ENCODE measurements around the gene RRAGB.
A peak's percentile ranks its signal among the peaks of the same experiment; 100 is the strongest.
"Not testable (repeated sequence)": the region's sequence is repeated elsewhere in the genome, so short reads cannot be mapped to it uniquely, and the experiment has no call there.

Gene RRAGB, protein sequence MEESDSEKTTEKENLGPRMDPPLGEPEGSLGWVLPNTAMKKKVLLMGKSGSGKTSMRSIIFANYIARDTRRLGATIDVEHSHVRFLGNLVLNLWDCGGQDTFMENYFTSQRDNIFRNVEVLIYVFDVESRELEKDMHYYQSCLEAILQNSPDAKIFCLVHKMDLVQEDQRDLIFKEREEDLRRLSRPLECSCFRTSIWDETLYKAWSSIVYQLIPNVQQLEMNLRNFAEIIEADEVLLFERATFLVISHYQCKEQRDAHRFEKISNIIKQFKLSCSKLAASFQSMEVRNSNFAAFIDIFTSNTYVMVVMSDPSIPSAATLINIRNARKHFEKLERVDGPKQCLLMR

DNA sequence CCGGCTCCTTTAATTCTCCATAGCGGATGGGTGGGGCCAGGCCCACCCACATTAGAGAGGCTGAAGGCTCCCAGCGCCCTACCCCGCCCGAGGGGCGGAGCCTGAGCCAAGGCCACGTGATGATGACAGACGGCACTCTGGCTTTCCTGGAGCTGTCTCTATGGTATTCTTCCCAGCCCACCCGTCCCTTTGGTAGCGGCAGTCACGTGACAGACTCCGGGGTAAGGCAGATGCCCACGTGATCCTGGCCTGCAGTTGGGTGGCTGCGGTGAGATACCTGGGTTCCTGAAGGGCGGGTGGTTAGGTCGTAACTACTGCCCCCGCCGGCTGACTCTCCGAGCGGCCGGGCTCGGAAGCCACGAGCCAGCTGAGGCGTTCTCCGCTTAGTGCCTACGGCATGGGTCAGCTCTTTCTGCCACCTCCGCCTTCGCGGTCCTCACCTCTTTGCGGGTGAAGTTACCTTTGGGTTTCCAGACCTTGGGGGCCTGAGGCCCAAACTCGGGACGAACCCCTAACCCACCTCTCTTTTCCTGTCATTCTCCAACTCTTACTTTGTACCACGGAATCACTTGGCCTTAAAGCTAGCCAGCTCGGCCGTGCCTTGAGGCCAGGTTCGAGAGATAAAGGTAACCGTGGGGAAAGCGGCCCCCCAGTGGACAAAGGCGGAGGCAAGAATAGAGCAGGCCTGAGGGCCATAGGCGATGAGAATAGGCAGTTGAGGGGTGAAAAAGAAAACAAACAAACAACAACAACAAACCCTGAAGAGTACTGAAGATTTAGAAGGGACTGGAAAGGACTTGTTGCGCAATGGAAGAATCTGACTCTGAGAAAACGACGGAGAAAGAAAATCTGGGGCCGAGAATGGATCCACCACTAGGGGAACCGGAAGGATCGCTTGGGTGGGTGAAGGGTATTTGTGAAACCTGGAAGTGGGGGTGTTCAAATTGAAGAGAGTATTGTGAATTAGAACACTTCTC, at the start of gene RRAGB:
TSS of gene RRAGB (plus strand) at position 229 of the 977 bp plus-strand sequence. CDS start at position 808, 579 bp downstream.
- peak within 1 kb of the TSS; percentile 79 for H3K4me3 ChIP-seq (ENCODE audit: control insufficient read depth, low read depth, low read length)
- DNase-seq (ENCODE audit: low read depth) = peak; percentile 70
- TF ChIP-seq, protein P1, sequence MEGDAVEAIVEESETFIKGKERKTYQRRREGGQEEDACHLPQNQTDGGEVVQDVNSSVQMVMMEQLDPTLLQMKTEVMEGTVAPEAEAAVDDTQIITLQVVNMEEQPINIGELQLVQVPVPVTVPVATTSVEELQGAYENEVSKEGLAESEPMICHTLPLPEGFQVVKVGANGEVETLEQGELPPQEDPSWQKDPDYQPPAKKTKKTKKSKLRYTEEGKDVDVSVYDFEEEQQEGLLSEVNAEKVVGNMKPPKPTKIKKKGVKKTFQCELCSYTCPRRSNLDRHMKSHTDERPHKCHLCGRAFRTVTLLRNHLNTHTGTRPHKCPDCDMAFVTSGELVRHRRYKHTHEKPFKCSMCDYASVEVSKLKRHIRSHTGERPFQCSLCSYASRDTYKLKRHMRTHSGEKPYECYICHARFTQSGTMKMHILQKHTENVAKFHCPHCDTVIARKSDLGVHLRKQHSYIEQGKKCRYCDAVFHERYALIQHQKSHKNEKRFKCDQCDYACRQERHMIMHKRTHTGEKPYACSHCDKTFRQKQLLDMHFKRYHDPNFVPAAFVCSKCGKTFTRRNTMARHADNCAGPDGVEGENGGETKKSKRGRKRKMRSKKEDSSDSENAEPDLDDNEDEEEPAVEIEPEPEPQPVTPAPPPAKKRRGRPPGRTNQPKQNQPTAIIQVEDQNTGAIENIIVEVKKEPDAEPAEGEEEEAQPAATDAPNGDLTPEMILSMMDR (IDR thresholded peaks at IDR 0.05; ENCODE audit: control insufficient read depth, insufficient read depth, low read depth, low read length, missing control alignments) = peak; percentile 61

DNA sequence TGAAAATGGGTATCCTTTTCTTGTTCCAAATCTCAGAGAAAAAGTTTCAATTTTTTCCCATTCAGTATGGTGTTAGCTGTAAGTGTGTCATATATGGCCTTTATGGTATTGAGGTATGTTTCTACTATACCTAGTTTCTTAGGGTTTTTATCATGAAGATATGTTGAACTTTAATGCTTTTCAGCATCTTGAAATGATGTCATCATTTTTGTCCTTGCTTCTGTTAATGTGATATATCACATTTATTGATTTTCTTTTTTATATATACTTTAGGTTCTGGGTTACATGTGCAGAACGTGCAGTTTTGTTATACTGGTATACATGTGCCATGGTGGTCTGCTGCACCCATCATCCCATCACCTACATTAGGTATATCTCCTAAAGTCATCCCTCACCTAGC, 49.5 kb upstream of the RRAGB start:
- H3K4me3 ChIP-seq (ENCODE audit: control insufficient read depth, low read depth, low read length) = no peak overlapping the region
- DNase-seq (ENCODE audit: low read depth) = no peak
- TF ChIP-seq, protein P1 (IDR thresholded peaks at IDR 0.05; ENCODE audit: control insufficient read depth, insufficient read depth, low read depth, low read length, missing control alignments) = no peak

DNA sequence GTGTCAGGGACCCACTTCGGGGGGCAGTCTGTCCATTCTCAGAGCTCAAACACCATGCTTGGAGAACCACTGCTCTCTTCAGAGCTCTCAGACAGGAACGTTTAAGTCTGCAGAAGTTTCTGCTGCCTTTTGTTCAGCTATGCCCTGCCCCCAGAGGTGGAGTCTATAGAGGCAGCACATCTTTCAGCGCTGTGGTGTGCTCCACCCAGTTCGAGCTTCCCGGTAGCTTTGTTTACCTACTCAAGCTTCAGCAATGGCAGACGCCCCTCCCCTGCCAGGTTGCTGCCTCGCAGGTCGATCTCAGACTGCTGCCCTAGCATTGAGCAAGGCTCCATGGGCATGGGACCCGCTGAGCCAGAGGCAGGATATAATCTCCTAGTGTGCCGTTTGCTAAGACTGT, 29.0 kb upstream of the RRAGB start:
- not testable (repeated sequence) for DNase-seq (ENCODE audit: low read depth); H3K4me3 ChIP-seq (ENCODE audit: control insufficient read depth, low read depth, low read length)

DNA sequence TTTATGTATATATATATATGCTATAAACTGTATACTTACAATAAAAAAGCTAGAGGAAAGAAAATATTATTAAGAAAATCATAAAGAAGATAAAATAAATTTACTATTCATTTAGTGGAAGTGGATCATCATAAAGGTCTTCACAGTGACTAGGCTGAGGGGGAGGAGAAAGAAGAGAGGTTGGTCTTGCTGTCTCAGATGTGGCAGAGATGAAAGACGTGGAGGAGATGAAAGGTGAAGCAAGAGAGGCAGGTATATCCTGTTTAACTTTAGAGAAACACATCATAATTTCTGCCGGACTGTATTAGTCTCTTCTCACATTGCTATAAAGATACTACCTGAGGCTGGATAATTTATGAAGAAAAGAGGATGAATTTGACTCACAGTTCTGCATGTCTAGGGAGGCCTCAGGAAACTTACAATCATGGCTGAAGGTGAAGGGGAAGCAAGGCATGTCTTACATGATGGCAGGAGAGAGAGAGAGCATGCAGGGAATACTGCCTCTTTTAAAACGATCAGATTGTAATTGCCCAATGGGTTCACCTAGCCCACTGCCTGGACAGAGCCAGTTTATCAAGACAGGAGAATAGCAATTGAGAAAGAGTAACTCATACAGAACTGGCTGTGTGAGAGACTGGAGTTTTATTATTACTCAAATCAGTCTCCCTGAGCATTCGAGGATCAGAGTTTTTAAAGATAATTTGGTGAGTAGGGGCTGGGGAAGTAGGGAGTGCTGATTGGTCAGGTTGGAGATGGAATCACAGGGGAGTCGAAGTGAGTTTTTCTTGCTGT, 22.1 kb upstream of the RRAGB start:
- DNase-seq (ENCODE audit: low read depth) = no peak
- TF ChIP-seq, protein P1 (IDR thresholded peaks at IDR 0.05; ENCODE audit: control insufficient read depth, insufficient read depth, low read depth, low read length, missing control alignments) = no peak
- H3K4me3 ChIP-seq (ENCODE audit: control insufficient read depth, low read depth, low read length) = no peak overlapping the region

DNA sequence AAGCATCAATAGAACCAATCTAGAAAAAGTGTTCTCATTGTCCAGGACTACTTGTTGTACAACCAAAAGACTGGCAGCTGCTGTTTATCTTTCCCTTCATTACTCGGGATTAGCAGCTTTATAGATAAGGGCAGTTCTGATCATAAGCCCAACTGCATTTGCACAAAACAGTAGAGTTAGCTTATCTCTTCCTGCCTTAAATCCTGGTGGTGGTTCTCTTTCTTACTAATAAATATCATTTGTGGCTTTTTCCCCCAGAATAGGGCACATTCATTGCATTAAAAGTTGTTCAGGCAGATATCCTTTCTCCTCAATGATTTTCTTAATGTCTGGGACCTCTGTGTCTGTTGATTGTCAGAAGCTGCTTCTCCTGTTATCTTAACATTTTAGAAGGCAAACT, 20.2 kb upstream of the RRAGB start:
- no peak for DNase-seq (ENCODE audit: low read depth)
- no peak overlapping the region for H3K4me3 ChIP-seq (ENCODE audit: control insufficient read depth, low read depth, low read length)
- TF ChIP-seq, protein P1 (IDR thresholded peaks at IDR 0.05; ENCODE audit: control insufficient read depth, insufficient read depth, low read depth, low read length, missing control alignments) = no peak

DNA sequence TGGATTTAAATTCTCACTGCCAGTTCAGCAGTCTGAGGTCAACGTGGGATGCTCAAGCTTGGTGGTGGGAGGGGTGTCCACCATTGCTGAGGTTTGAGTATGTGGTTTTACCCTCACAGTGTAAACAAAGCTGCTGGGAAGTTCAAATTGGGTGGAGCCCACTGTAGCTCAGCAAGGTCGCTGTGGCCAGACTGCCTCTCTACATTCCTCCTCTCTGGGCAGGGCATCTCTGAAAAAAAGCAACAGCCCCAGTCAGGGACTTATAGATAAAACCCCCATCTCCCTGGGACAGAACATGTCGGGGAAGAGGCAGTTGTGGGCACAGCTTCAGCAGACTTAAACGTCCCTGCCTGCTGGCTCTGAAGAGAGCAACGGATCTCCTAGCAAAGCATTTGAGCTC, 14.9 kb upstream of the RRAGB start:
- TF ChIP-seq, protein P1 (IDR thresholded peaks at IDR 0.05; ENCODE audit: control insufficient read depth, insufficient read depth, low read depth, low read length, missing control alignments) = no peak
- H3K4me3 ChIP-seq (ENCODE audit: control insufficient read depth, low read depth, low read length) = no peak overlapping the region
- DNase-seq (ENCODE audit: low read depth) = no peak

DNA sequence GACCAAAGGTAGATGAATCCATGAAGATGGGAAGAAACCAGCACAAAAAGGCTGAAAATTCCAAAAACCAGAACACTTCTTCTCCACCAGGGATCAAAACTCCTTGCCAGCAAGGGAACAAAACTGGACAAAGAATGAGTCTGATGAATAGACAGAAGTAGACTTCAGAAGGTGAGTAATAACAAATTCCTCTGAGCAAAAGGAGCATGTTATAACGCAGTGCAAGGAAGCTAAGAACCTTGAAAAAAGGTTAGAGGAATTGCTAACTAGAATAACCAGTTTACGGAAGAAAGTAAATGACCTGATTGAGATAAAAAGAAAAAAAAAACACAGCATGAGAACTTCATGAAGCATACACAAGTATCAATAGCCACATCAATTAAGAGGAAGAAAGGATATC, 14.1 kb upstream of the RRAGB start:
- H3K4me3 ChIP-seq (ENCODE audit: control insufficient read depth, low read depth, low read length); DNase-seq (ENCODE audit: low read depth): not testable (repeated sequence)

DNA sequence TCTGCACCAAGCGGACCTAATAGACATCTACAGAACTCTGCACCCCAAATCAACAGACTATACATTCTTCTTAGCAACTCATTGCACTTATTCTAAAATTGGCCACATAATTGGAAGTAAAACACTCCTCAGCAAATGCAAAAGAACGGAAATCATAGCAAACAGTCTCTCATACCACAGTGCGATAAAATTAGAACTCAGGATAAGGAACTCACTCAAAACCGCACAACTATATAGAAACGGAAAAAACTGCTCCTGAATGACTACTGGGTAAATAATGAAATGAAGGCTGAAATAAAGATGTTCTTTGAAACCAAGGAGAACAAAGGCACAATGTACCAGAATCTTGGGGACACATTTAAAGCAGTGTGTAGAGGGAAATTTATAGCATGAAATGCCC, 12.5 kb upstream of the RRAGB start:
- H3K4me3 ChIP-seq (ENCODE audit: control insufficient read depth, low read depth, low read length); DNase-seq (ENCODE audit: low read depth): not testable (repeated sequence)

All from AG09309 (cell line).